RWPE1 (cell line): ENCODE data around the gene SPATS2.
A peak's percentile ranks its signal among the peaks of the same experiment; 100 is the strongest.

Experiments used
- CTCF ChIA-PET: fragments of 350-600 bp; sonication (Branson Sonifier 250); formaldehyde crosslinking; extraction: SDS; loops from one replicate; lab custom pipeline; 2021; lab: Yijun Ruan, JAX
- POLR2A ChIA-PET: fragments of 400-600 bp; formaldehyde crosslinking; extraction: SDS; loops from one replicate; lab custom pipeline; 2020; ENCODE audit warnings: antibody characterized with exemption; ENCODE audit not compliant: low non-redundant PET; lab: Yijun Ruan, JAX
- DNase-seq: peaks from one replicate; pipeline ENCODE4 v3.0.0; 2012; ENCODE audit warnings: low spot score
- H3K27ac ChIP-seq: fragments of 450-650 bp; 2 replicates; pipeline ENCODE4 v1.5.1; 2017
- CTCF ChIP-seq: fragments of 450-650 bp; conservative IDR thresholded peaks from 2 replicates; pipeline ENCODE4 v1.5.1; 2017; ENCODE audit warnings: low read depth, mild to moderate bottlenecking

SPATS2 gene

GRCh38 chr12:49458816-49459215 is 91.6 kb downstream of the SPATS2 start:
- POLR2A ChIA-PET: no interaction called here

GRCh38 chr12:49461221-49461620 is 94.0 kb downstream of the SPATS2 start:
- no peak for TF ChIP-seq CTCF
- CTCF ChIA-PET: interaction anchor here (0.6 kb wide), 1 partner anchor 141 kb away, joined by 3 read pairs; no protein-coding TSS in a partner anchor
- DNase-seq: no peak
- no peak overlapping the region for H3K27ac ChIP-seq
- POLR2A ChIA-PET: no interaction called here

More at GRCh38 chr12:49458816-49459215, 91.6 kb downstream of the SPATS2 start:
- TF ChIP-seq CTCF: no peak
- no peak for DNase-seq
- CTCF ChIA-PET: no interaction called here
- no peak overlapping the region for H3K27ac ChIP-seq

- DNase-seq: no peak
- ChIA-PET POLR2A (no interaction called here), CTCF (no interaction called here)
- H3K27ac ChIP-seq: peak overlapping the region; percentile 42
- no peak for TF ChIP-seq CTCF
Observed at GRCh38 chr12:49462083-49462744, 95.0 kb downstream of the SPATS2 start.

- TF ChIP-seq CTCF: no peak
- ChIA-PET CTCF (interaction anchor here (0.6 kb wide), 1 partner anchor 16 kb away, joined by 3 read pairs; no protein-coding TSS in a partner anchor), POLR2A (no interaction called here)
- DNase-seq: no peak
- no peak overlapping the region for H3K27ac ChIP-seq
Observed at GRCh38 chr12:49465132-49465531, 97.9 kb downstream of the SPATS2 start.

- CTCF ChIA-PET: no interaction called here
- no peak for TF ChIP-seq CTCF
- POLR2A ChIA-PET: no interaction called here
- no peak for DNase-seq
- no peak overlapping the region for H3K27ac ChIP-seq
Observed at GRCh38 chr12:49470986-49471385, 103.7 kb downstream of the SPATS2 start.

GRCh38 chr12:49471557-49471956 is 104.3 kb downstream of the SPATS2 start:
- TF ChIP-seq CTCF: no peak
- POLR2A ChIA-PET: no interaction called here
- CTCF ChIA-PET: no interaction called here
- no peak overlapping the region for H3K27ac ChIP-seq
- DNase-seq: no peak
